GM19455 (cell line): ENCODE results near the gene MARK3.

ENCODE experiments used
- ATAC-seq: cut with Tn5 transposase; IDR thresholded peaks from one replicate; pipeline ENCODE4 v1.9.1; 2021; ENCODE audit not compliant: unreplicated experiment

MARK3 gene

GRCh38 chr14:103483600-103483999 lies 98.4 kb downstream of the MARK3 start:
- ATAC-seq = no peak

- no peak for ATAC-seq
These were observed 100.3 kb downstream of the MARK3 start for GRCh38 chr14:103485504-103485903.

- ATAC-seq = no peak
These were observed 102.9 kb downstream of the MARK3 start for GRCh38 chr14:103488071-103488470.

GRCh38 chr14:103488960-103489359 lies 103.7 kb downstream of the MARK3 start:
- no peak for ATAC-seq

- ATAC-seq = no peak
These were observed 104.4 kb downstream of the MARK3 start for GRCh38 chr14:103489621-103490020.

- no peak for ATAC-seq
These were observed 106.5 kb downstream of the MARK3 start for GRCh38 chr14:103491691-103492090.

- no peak for ATAC-seq
These were observed 107.1 kb downstream of the MARK3 start for GRCh38 chr14:103492156-103492925.

GRCh38 chr14:103495854-103496253 lies 110.6 kb downstream of the MARK3 start:
- no peak for ATAC-seq

GRCh38 chr14:103496776-103497175 lies 111.6 kb downstream of the MARK3 start:
- no peak for ATAC-seq

GRCh38 chr14:103499709-103500108 lies 114.5 kb downstream of the MARK3 start:
- ATAC-seq = no peak

GRCh38 chr14:103500148-103500990 lies 115.2 kb downstream of the MARK3 start:
- ATAC-seq = no peak

GRCh38 chr14:103501041-103501870 lies 116.0 kb downstream of the MARK3 start:
- no peak for ATAC-seq

- ATAC-seq = no peak
These were observed 116.9 kb downstream of the MARK3 start for GRCh38 chr14:103501921-103502669.

GRCh38 chr14:103502877-103503276 lies 117.7 kb downstream of the MARK3 start:
- ATAC-seq = no peak

- ATAC-seq = no peak
These were observed 118.1 kb downstream of the MARK3 start for GRCh38 chr14:103503296-103503695.

- ATAC-seq = no peak
These were observed 119.9 kb downstream of the MARK3 start for GRCh38 chr14:103504991-103505565.

- no peak for ATAC-seq
These were observed 122.5 kb downstream of the MARK3 start for GRCh38 chr14:103507751-103508150.

GRCh38 chr14:103508521-103509329 lies 123.5 kb downstream of the MARK3 start:
- ATAC-seq = no peak
